Activated CD8-positive, alpha-beta memory T cell treated with anti-CD3 and anti-CD28 coated beads for 48 hours (primary cell): Measurements from ENCODE around the gene PLAC1.

Experiments
- DNase-seq, 3 experiments: peaks; one replicate each; pipeline ENCODE4 v3.0.0-alpha.2; 2020; ENCODE audit warnings: low read depth in 2 of 3, low spot score in 2 of 3

PLAC1 gene

GRCh38 chrX:134591502-134591901 lies 66.8 kb downstream of the PLAC1 start:
- DNase-seq = no peak

GRCh38 chrX:134588806-134589205 lies 69.5 kb downstream of the PLAC1 start:
- DNase-seq = no peak

- no peak for DNase-seq
Measured at GRCh38 chrX:134580907-134581306, 77.4 kb downstream of the PLAC1 start.

- no peak for DNase-seq
Measured at GRCh38 chrX:134573683-134574035, 84.6 kb downstream of the PLAC1 start.

GRCh38 chrX:134572816-134573682 lies 85.2 kb downstream of the PLAC1 start:
- DNase-seq = no peak

GRCh38 chrX:134571796-134572195 lies 86.5 kb downstream of the PLAC1 start:
- no peak for DNase-seq

- no peak for DNase-seq
Measured at GRCh38 chrX:134570899-134571298, 87.4 kb downstream of the PLAC1 start.

GRCh38 chrX:134570509-134570846 lies 87.8 kb downstream of the PLAC1 start:
- no peak for DNase-seq

GRCh38 chrX:134569306-134569705 lies 89.0 kb downstream of the PLAC1 start:
- DNase-seq = no peak

GRCh38 chrX:134568285-134569016 lies 89.8 kb downstream of the PLAC1 start:
- no peak for DNase-seq

- no peak for DNase-seq
Measured at GRCh38 chrX:134566506-134566905, 91.8 kb downstream of the PLAC1 start.

- DNase-seq = no peak
Measured at GRCh38 chrX:134562002-134562401, 96.3 kb downstream of the PLAC1 start.

- DNase-seq = no peak
Measured at GRCh38 chrX:134558133-134558532, 100.1 kb downstream of the PLAC1 start.

- DNase-seq = no peak
Measured at GRCh38 chrX:134554291-134554690, 104.0 kb downstream of the PLAC1 start.

GRCh38 chrX:134552351-134552750 lies 105.9 kb downstream of the PLAC1 start:
- no peak for DNase-seq

GRCh38 chrX:134551376-134552048 lies 106.8 kb downstream of the PLAC1 start:
- no peak for DNase-seq

GRCh38 chrX:134548257-134549201 lies 109.7 kb downstream of the PLAC1 start:
- no peak for DNase-seq

GRCh38 chrX:134547047-134547679 lies 111.1 kb downstream of the PLAC1 start:
- DNase-seq = no peak

GRCh38 chrX:134546187-134546586 lies 112.1 kb downstream of the PLAC1 start:
- DNase-seq = no peak

GRCh38 chrX:134545510-134545909 lies 112.8 kb downstream of the PLAC1 start:
- no peak for DNase-seq
